A549 (cell line): ENCODE results near the gene CASP10.

Source experiments
- CTCF ChIP-seq: fragments of >200 bp; sonication (Bioruptor Twin); formaldehyde crosslinking; IDR thresholded peaks from 3 replicates; pipeline ENCODE4 v1.5.1; 2016
- HOXB13 ChIP-seq: fragments of 250-450 bp; sonication (Bioruptor Pico); IDR thresholded peaks from 2 replicates; pipeline ENCODE4 v1.5.0; 2020; ENCODE audit warnings: low read depth, mild to moderate bottlenecking, moderate library complexity
- RAD21 ChIP-seq, 2 experiments: fragments of >200 bp in 1 of 2; sonication (Bioruptor Twin) in 1 of 2; formaldehyde crosslinking in 1 of 2; IDR thresholded peaks in 1 of 2; conservative IDR thresholded peaks in 1 of 2; 2 replicates in 1 of 2; 3 replicates in 1 of 2; pipeline ENCODE4 v1.6.1; 2012 to 2018; ENCODE audit warnings: inconsistent platforms in 1 of 2
- RCOR1 ChIP-seq: fragments of 150-350 bp; IDR thresholded peaks from 2 replicates; pipeline ENCODE4 v1.6.1; 2014; ENCODE audit warnings: antibody characterized with exemption, low read length, low read depth
- REST ChIP-seq: fragments of 200-600 bp; sonication (generic); IDR thresholded peaks from 2 replicates; pipeline ENCODE4 v1.6.1; 2016; ENCODE audit warnings: antibody characterized with exemption, mild to moderate bottlenecking, moderate library complexity

- no peak for TF ChIP-seq CTCF
- TF ChIP-seq RAD21 (conservative IDR thresholded peaks at IDR 0.05 in 1 of 2, IDR thresholded peaks at IDR 0.05 in 1 of 2) = no peak
- TF ChIP-seq RCOR1 = no peak
- TF ChIP-seq HOXB13 (CRISPR knock-in tag) = no peak
- no peak for TF ChIP-seq REST
Measured at GRCh38 chr2:201261906-201262305, 79.0 kb downstream of the CASP10 start.
